Measurements from ENCODE around the gene THADA.

THADA gene

DNA sequence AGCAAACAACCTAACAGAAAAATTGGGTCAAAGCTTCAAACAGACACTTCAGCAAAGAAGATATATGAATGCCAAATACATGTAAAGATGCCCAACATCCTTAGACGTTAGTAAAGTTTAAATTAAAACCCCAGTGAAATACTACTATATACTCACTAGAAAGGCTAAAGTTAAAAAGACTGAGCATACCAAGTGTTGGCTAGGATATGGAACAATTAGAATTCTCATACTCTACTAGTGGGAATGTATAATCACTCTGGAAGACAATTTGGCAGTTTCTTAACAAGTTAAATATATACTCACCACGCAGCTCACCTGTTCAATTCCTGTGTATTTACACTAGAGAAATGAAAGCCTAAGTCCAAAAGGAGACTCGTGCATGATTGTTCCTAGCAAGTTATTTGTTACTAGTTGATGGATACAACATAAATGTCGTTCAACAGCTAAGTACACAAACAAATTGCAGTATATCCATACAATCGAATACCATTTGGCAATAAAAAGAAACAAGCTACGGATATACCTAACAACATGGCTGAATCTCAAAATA lies 185.7 kb downstream of the THADA start:
- Histone ChIP-seq H3K36me3 (ENCODE audit: control insufficient read depth in 2 of 2, insufficient read depth in 2 of 2, low read length in 2 of 2) (peaks cover 0 to 4% of the 10 kb centered on the region in 2 donors), H3K9ac (ENCODE audit: low read depth in 1 of 2, low read length in 2 of 2) (no peak overlapping the region), H3K27me3 (ENCODE audit: control insufficient read depth in 2 of 2, insufficient read depth in 2 of 2, low read length in 2 of 2) (no peaks in the 10 kb centered on the region), H3K27ac (ENCODE audit: low read depth in 2 of 2, low read length in 2 of 2) (no peak overlapping the region), H3K4me3 (ENCODE audit: low read length in 2 of 2) (no peak overlapping the region), H3K9me3 (ENCODE audit: control insufficient read depth in 2 of 2, low read length in 2 of 2) (no peaks in the 10 kb centered on the region), H3K4me1 (ENCODE audit: control insufficient read depth in 2 of 2, insufficient read depth in 2 of 2, low read length in 2 of 2) (no peaks in the 10 kb centered on the region)

DNA sequence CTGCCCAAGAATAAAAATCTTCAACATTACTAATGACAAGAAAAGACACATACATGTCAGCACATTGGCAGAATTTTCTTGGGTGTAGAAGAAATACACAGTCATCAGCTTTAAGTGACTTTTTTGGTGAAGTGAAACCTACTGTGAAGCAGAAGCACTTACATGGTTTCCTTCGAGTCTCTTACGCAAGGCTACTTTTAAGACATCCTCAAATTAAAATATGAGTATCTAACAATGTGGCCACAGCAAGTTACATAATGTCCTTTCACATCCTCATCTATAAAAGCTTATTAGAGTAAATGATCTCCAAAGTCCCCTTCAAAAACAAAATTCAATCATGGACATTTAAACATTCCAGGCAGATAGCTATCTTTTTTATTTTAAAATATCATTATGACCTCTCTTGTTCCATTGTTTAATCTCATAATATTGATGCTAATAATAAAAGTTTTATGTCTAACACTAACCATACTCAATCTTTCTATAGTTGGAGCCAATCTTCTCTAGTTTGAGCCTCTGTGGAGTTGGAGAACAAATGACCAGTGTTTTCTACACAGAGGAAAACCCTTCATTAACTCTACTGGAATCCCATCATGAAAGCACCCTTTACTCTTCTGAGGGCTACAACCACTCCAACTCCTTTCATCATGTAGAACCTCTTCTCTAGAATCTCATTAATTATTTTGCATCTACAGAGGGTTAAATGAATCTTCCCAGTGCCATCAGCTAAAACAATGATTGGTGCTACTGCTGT lies 187.3 kb downstream of the THADA start:
- no peaks in the 10 kb centered on the region for H3K4me1 ChIP-seq (ENCODE audit: control insufficient read depth in 2 of 2, insufficient read depth in 2 of 2, low read length in 2 of 2)
- peaks cover 0 to 3% of the 10 kb centered on the region in 2 donors for H3K36me3 ChIP-seq (ENCODE audit: control insufficient read depth in 2 of 2, insufficient read depth in 2 of 2, low read length in 2 of 2)
- H3K4me3 ChIP-seq (ENCODE audit: low read length in 2 of 2) = no peak overlapping the region
- no peak overlapping the region for H3K9ac ChIP-seq (ENCODE audit: low read depth in 1 of 2, low read length in 2 of 2)
- no peak overlapping the region for H3K27ac ChIP-seq (ENCODE audit: low read depth in 2 of 2, low read length in 2 of 2)
- H3K9me3 ChIP-seq (ENCODE audit: control insufficient read depth in 2 of 2, low read length in 2 of 2) = no peaks in the 10 kb centered on the region
- H3K27me3 ChIP-seq (ENCODE audit: control insufficient read depth in 2 of 2, insufficient read depth in 2 of 2, low read length in 2 of 2) = no peaks in the 10 kb centered on the region

DNA sequence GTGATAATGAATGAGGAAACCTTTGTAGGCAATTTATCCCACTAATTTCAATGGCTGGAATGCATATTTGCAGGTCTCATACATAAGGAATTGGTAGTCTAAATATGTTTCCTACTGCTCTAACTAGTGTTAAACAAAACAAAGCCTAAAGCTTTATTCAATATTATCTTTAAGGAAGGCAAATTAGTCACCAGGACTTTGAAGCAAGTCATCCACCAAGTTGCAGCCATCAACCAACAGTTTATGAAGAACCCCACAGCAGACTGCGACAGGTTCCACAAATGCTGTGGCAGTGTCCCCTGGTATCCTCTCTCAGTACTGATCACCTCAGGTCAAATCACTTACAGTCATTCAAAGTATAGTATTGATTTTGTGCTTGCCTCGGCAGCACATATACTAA lies 187.9 kb downstream of the THADA start:
- no peaks in the 10 kb centered on the region for H3K4me1 ChIP-seq (ENCODE audit: control insufficient read depth in 2 of 2, insufficient read depth in 2 of 2, low read length in 2 of 2)
- H3K27ac ChIP-seq (ENCODE audit: low read depth in 2 of 2, low read length in 2 of 2) = peak overlapping the region in 1 of 2 donors; percentile 18
- no peak overlapping the region for H3K9ac ChIP-seq (ENCODE audit: low read depth in 1 of 2, low read length in 2 of 2)

DNA sequence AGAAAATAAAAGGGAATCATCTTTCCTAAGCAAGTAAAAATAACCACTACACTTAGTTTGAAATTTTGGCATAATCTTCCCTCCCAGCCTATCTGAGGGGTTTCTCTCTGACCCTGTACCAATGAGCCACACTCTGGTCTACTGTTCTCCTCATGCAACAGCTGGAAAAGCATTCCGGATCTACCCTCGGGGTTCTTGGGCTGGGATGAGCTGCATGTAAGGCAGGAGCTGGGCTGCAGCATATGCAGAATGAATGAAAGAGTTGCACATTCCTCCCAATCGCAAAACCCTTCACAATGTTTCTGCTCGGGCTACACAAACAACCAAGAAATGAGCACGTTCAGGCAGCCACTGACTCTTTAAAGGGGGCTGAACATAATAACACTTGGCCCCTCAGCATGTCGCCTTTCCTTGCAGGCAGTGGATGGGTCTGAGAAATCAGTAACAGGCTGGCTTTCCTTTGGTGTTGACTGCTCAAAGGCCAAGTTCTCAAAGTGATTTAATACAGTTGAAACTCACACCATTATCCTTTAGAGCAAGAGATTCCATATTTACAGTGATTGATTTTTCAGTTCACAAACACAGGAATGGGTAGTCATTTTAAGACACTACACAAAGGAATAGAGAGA lies 189.1 kb downstream of the THADA start:
- no peak overlapping the region for H3K4me3 ChIP-seq (ENCODE audit: low read length in 2 of 2)
- no peak overlapping the region for H3K9ac ChIP-seq (ENCODE audit: low read depth in 1 of 2, low read length in 2 of 2)
- no peaks in the 10 kb centered on the region for H3K36me3 ChIP-seq (ENCODE audit: control insufficient read depth in 2 of 2, insufficient read depth in 2 of 2, low read length in 2 of 2)
- no peaks in the 10 kb centered on the region for H3K4me1 ChIP-seq (ENCODE audit: control insufficient read depth in 2 of 2, insufficient read depth in 2 of 2, low read length in 2 of 2)
- H3K9me3 ChIP-seq (ENCODE audit: control insufficient read depth in 2 of 2, low read length in 2 of 2) = no peaks in the 10 kb centered on the region
- no peaks in the 10 kb centered on the region for H3K27me3 ChIP-seq (ENCODE audit: control insufficient read depth in 2 of 2, insufficient read depth in 2 of 2, low read length in 2 of 2)
- H3K27ac ChIP-seq (ENCODE audit: low read depth in 2 of 2, low read length in 2 of 2) = no peak overlapping the region

More for the DNA sequence above, 187.9 kb downstream of the THADA start:
- H3K36me3 ChIP-seq (ENCODE audit: control insufficient read depth in 2 of 2, insufficient read depth in 2 of 2, low read length in 2 of 2) = no peaks in the 10 kb centered on the region
- no peaks in the 10 kb centered on the region for H3K9me3 ChIP-seq (ENCODE audit: control insufficient read depth in 2 of 2, low read length in 2 of 2)
- no peak overlapping the region for H3K4me3 ChIP-seq (ENCODE audit: low read length in 2 of 2)
- no peaks in the 10 kb centered on the region for H3K27me3 ChIP-seq (ENCODE audit: control insufficient read depth in 2 of 2, insufficient read depth in 2 of 2, low read length in 2 of 2)

DNA sequence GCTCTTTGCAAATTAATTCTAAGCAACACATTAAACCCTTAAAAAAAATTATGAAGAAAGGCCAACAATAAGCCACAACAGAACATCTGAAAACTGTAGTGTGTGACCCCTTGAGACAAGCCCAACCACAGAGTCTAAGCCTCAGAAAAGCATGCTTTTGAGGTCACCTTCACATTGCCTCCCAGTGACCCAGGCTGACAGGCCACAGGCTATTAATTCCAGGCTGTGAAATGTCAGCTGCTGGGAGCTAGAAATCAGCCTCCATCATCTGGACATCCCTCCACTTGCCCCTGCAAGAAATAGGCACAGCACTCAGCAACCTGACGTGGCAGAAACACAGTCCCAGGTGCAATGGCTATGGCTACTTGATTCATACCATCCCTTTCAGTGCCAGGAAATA lies 190.0 kb downstream of the THADA start:
- no peaks in the 10 kb centered on the region for H3K36me3 ChIP-seq (ENCODE audit: control insufficient read depth in 2 of 2, insufficient read depth in 2 of 2, low read length in 2 of 2)
- H3K27ac ChIP-seq (ENCODE audit: low read depth in 2 of 2, low read length in 2 of 2) = no peak overlapping the region
- H3K9ac ChIP-seq (ENCODE audit: low read depth in 1 of 2, low read length in 2 of 2) = no peak overlapping the region
- H3K27me3 ChIP-seq (ENCODE audit: control insufficient read depth in 2 of 2, insufficient read depth in 2 of 2, low read length in 2 of 2) = no peaks in the 10 kb centered on the region
- no peaks in the 10 kb centered on the region for H3K9me3 ChIP-seq (ENCODE audit: control insufficient read depth in 2 of 2, low read length in 2 of 2)
- H3K4me1 ChIP-seq (ENCODE audit: control insufficient read depth in 2 of 2, insufficient read depth in 2 of 2, low read length in 2 of 2) = no peaks in the 10 kb centered on the region
- no peak overlapping the region for H3K4me3 ChIP-seq (ENCODE audit: low read length in 2 of 2)

DNA sequence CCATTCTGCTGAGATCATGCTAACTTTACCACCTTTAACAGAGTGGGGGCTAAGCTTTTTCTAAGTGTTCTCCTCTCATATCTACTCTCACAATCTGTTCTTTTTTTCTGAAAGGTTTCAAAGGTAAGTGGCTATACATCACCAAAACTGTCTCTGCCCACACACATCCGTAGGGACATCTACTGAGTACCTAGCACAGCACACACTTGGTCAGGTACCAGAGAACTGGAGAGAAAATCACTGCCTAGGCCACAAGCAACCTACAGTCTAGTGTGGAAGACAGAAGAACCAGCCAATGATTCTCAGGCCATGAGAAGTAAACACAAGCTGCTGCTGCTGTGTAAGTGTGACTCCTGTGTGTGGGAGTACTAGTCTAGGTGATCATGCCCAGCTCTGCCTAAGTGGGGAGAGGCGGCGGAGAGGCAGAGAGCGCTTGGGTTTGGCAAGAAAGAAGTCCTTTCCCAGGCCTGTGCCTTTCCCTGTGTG lies 193.3 kb downstream of the THADA start:
- Histone ChIP-seq H3K36me3 (ENCODE audit: control insufficient read depth in 2 of 2, insufficient read depth in 2 of 2, low read length in 2 of 2) (peaks cover 0 to 3% of the 10 kb centered on the region in 2 donors), H3K9me3 (ENCODE audit: control insufficient read depth in 2 of 2, low read length in 2 of 2) (no peaks in the 10 kb centered on the region), H3K4me3 (ENCODE audit: low read length in 2 of 2) (no peak overlapping the region), H3K27me3 (ENCODE audit: control insufficient read depth in 2 of 2, insufficient read depth in 2 of 2, low read length in 2 of 2) (no peaks in the 10 kb centered on the region), H3K9ac (ENCODE audit: low read depth in 1 of 2, low read length in 2 of 2) (no peak overlapping the region), H3K4me1 (ENCODE audit: control insufficient read depth in 2 of 2, insufficient read depth in 2 of 2, low read length in 2 of 2) (no peaks in the 10 kb centered on the region), H3K27ac (ENCODE audit: low read depth in 2 of 2, low read length in 2 of 2) (no peak overlapping the region)

DNA sequence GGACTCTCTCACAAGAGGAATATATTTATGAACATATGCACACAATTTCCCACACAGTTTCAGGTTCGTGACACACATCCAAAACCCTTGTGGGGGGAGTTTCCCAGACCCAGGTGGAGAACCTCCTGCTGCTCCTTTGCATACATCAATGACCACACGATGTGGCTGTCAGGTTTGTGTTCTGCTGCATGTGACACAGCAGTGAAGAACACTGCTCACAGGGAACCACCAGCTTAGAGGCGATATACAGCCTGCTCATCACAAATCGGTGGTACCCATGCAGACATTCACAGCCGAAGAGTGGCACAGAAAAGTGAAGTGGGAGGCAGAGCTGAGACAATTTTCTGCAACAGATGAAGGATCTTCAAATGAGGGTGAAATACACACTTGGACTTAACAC lies 193.8 kb downstream of the THADA start:
- H3K27ac ChIP-seq (ENCODE audit: low read depth in 2 of 2, low read length in 2 of 2) = no peak overlapping the region
- no peaks in the 10 kb centered on the region for H3K27me3 ChIP-seq (ENCODE audit: control insufficient read depth in 2 of 2, insufficient read depth in 2 of 2, low read length in 2 of 2)
- no peaks in the 10 kb centered on the region for H3K4me1 ChIP-seq (ENCODE audit: control insufficient read depth in 2 of 2, insufficient read depth in 2 of 2, low read length in 2 of 2)
- no peak overlapping the region for H3K9ac ChIP-seq (ENCODE audit: low read depth in 1 of 2, low read length in 2 of 2)
- no peak overlapping the region for H3K4me3 ChIP-seq (ENCODE audit: low read length in 2 of 2)
- H3K9me3 ChIP-seq (ENCODE audit: control insufficient read depth in 2 of 2, low read length in 2 of 2) = no peaks in the 10 kb centered on the region
- peaks cover 2 to 3% of the 10 kb centered on the region in 2 donors for H3K36me3 ChIP-seq (ENCODE audit: control insufficient read depth in 2 of 2, insufficient read depth in 2 of 2, low read length in 2 of 2)

DNA sequence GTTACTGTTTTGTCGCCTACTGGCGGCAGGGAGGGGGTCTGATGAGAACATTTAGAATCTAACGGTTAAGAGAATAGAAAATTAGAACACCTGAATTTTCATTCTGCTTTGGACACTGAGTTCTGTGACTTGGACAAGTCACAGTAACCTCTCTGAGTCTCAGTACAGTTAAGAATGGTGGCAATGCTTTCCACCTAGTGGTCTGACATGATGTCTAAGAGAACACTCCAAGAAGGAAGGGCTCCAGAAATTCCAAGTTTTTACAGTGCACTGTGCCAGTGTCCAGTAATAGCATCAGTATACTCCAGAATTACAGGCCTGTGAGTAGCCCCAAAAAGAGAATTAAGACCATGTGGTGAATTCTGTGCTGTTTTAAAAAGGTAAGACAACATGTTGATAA lies 195.3 kb downstream of the THADA start:
- Histone ChIP-seq H3K4me3 (ENCODE audit: low read length in 2 of 2) (no peak overlapping the region), H3K36me3 (ENCODE audit: control insufficient read depth in 2 of 2, insufficient read depth in 2 of 2, low read length in 2 of 2) (peaks cover 3 to 4% of the 10 kb centered on the region in 2 donors), H3K9ac (ENCODE audit: low read depth in 1 of 2, low read length in 2 of 2) (no peak overlapping the region), H3K9me3 (ENCODE audit: control insufficient read depth in 2 of 2, low read length in 2 of 2) (no peaks in the 10 kb centered on the region), H3K27ac (ENCODE audit: low read depth in 2 of 2, low read length in 2 of 2) (no peak overlapping the region), H3K4me1 (ENCODE audit: control insufficient read depth in 2 of 2, insufficient read depth in 2 of 2, low read length in 2 of 2) (no peaks in the 10 kb centered on the region), H3K27me3 (ENCODE audit: control insufficient read depth in 2 of 2, insufficient read depth in 2 of 2, low read length in 2 of 2) (no peaks in the 10 kb centered on the region)

DNA sequence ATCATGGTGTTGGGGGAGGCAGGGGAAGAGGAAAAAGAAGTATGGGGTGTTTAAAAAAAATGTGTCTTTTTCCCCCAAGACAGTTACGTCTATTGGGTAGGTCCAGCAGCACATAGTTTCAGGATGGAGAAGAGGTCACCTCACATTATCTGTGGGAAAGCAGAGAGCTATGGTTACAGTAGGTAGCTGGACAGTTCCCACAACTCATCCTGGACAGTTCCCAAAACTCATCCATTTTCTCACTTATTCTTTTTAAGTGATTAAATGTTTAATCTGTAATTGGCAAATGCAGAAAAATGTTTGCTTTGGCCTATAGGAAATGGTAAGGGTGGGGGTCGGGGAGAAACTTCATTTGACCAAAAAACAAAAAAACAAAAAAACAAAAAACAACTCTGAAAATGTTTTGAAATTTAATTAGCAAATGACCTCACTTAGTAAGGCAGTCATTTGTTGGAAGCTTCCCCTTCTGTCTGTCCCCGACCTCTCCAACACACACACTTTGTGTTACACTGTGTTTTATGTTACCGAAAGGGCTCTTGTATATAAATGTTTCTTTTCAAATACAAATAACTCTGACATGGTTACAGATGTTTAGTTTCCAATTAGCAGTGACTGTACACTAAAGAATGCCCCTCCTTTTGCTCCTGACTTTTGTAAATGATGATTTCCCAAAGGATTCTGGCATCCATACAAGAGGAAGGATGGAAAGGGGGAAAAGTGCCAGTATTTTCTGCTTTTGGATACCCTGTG lies 196.1 kb downstream of the THADA start:
- peaks cover 3 to 4% of the 10 kb centered on the region in 2 donors for H3K36me3 ChIP-seq (ENCODE audit: control insufficient read depth in 2 of 2, insufficient read depth in 2 of 2, low read length in 2 of 2)
- no peak overlapping the region for H3K9ac ChIP-seq (ENCODE audit: low read depth in 1 of 2, low read length in 2 of 2)
- H3K27ac ChIP-seq (ENCODE audit: low read depth in 2 of 2, low read length in 2 of 2) = peak overlapping the region; percentile 46 to 53
- H3K4me3 ChIP-seq (ENCODE audit: low read length in 2 of 2) = no peak overlapping the region
- H3K9me3 ChIP-seq (ENCODE audit: control insufficient read depth in 2 of 2, low read length in 2 of 2) = no peaks in the 10 kb centered on the region
- H3K4me1 ChIP-seq (ENCODE audit: control insufficient read depth in 2 of 2, insufficient read depth in 2 of 2, low read length in 2 of 2) = no peaks in the 10 kb centered on the region
- no peaks in the 10 kb centered on the region for H3K27me3 ChIP-seq (ENCODE audit: control insufficient read depth in 2 of 2, insufficient read depth in 2 of 2, low read length in 2 of 2)

DNA sequence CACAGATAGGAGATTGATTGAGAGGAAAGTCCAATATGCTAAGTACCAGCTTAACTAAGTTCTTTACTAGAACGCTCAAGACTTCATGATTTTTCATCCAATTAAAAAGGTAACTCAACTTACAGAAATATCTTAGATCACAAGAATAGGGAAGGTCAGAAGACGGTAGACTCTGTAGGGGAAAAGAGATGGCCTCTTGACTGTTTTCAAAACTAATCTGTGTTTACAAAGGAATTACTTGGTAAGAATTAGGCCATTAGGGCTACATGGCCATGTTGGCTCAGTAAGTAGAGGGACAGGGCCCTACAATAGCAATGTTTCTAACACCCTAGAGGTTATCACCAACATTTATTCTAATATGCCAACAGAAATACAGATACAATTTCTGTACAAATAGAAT lies 196.7 kb downstream of the THADA start:
- Histone ChIP-seq H3K9ac (ENCODE audit: low read depth in 1 of 2, low read length in 2 of 2) (no peak overlapping the region), H3K4me1 (ENCODE audit: control insufficient read depth in 2 of 2, insufficient read depth in 2 of 2, low read length in 2 of 2) (no peaks in the 10 kb centered on the region), H3K27ac (ENCODE audit: low read depth in 2 of 2, low read length in 2 of 2) (peak overlapping the region; percentile 46 to 53), H3K4me3 (ENCODE audit: low read length in 2 of 2) (no peak overlapping the region), H3K9me3 (ENCODE audit: control insufficient read depth in 2 of 2, low read length in 2 of 2) (no peaks in the 10 kb centered on the region), H3K27me3 (ENCODE audit: control insufficient read depth in 2 of 2, insufficient read depth in 2 of 2, low read length in 2 of 2) (no peaks in the 10 kb centered on the region), H3K36me3 (ENCODE audit: control insufficient read depth in 2 of 2, insufficient read depth in 2 of 2, low read length in 2 of 2) (peaks cover 3 to 4% of the 10 kb centered on the region in 2 donors)
